SK-N-MC (cell line): Measurements from ENCODE around the gene FAXDC2.

Experiments
- DNase-seq: peaks from one replicate; pipeline ENCODE4 v3.0.0-alpha.2; 2011; ENCODE audit warnings: low read depth, low spot score
- H3K27ac ChIP-seq: fragments of 200-600 bp; sonication (generic); 2 replicates; pipeline ENCODE4 v1.5.1; 2016; ENCODE audit warnings: mixed run types
- H3K36me3 ChIP-seq: fragments of 200-600 bp; sonication (generic); 2 replicates; pipeline ENCODE4 v1.6.1; 2017; ENCODE audit warnings: antibody characterized with exemption, low read length, mixed read lengths; ENCODE audit not compliant: insufficient read depth
- H3K4me3 ChIP-seq: fragments of 200-600 bp; sonication (generic); 2 replicates; pipeline ENCODE4 v1.5.1; 2016
- H3K9ac ChIP-seq: fragments of 200-600 bp; sonication (generic); 2 replicates; pipeline ENCODE4 v1.8.0; 2017; ENCODE audit warnings: mixed run types, mixed read lengths; ENCODE audit not compliant: insufficient read length
- H3K9me3 ChIP-seq: fragments of 200-600 bp; sonication (generic); 2 replicates; pipeline ENCODE4 v1.6.1; 2017; ENCODE audit warnings: low read depth, mild to moderate bottlenecking, antibody characterized with exemption, low read length, moderate library complexity, mixed read lengths
- EZH2 ChIP-seq: fragments of 200-600 bp; sonication (generic); IDR thresholded peaks from one replicate; pipeline ENCODE4 v1.6.1; 2017; ENCODE audit warnings: antibody characterized with exemption
- FOXP2 ChIP-seq: optimal IDR thresholded peaks from 2 replicates; pipeline ENCODE3; 2011; ENCODE audit warnings: mild to moderate bottlenecking, moderate library complexity; ENCODE audit not compliant: insufficient read depth; ENCODE audit errors: extremely low read length, control extremely low read depth
- POLR2AphosphoS5 ChIP-seq: IDR thresholded peaks from 2 replicates; pipeline ENCODE4 v1.6.1; 2012; ENCODE audit warnings: mild to moderate bottlenecking, low read depth, low read length, borderline replicate concordance

FAXDC2 gene

DNA sequence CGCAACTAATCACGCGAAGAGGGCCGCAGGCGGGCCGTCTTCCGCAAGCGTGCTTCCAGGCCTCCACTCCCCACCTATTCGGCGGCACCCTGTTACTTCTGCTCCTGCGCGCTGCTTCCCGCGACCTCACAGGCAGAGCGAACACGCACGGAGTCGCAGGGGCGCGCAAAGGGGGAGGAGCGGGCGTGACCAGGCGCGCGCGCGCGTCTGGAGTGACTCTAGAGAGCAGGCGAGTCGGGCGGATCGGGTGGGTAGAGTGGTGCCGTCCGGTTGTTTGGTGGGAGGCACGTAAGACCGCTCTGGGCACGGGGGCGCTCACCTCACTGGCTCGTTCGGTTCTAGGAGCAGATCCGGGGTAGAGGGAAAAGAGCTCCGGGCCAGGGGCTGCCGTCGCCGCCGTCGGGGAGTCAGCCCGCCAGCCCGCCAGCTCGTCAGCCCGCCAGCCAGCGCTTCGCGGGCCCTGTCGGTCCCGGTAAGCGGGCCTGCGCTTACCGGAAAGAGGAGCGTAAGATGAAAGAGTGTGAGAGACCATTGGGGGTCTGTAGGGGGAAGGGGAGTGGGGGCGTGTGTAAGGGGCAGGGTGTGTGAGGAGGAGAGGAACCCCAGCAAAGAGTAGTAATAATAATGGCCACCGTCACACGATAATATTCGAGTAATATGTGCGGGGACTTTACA lies 8.0 kb upstream of the FAXDC2 start, which contains the start of gene CNOT8:
Gene CNOT8, plus strand, starts transcription at position 331 of the 675 bp plus-strand sequence. CDS start 4,652 bp downstream, outside the sequence.
- H3K36me3 ChIP-seq, result peaks cover 16% of the 10 kb centered on the region

DNA sequence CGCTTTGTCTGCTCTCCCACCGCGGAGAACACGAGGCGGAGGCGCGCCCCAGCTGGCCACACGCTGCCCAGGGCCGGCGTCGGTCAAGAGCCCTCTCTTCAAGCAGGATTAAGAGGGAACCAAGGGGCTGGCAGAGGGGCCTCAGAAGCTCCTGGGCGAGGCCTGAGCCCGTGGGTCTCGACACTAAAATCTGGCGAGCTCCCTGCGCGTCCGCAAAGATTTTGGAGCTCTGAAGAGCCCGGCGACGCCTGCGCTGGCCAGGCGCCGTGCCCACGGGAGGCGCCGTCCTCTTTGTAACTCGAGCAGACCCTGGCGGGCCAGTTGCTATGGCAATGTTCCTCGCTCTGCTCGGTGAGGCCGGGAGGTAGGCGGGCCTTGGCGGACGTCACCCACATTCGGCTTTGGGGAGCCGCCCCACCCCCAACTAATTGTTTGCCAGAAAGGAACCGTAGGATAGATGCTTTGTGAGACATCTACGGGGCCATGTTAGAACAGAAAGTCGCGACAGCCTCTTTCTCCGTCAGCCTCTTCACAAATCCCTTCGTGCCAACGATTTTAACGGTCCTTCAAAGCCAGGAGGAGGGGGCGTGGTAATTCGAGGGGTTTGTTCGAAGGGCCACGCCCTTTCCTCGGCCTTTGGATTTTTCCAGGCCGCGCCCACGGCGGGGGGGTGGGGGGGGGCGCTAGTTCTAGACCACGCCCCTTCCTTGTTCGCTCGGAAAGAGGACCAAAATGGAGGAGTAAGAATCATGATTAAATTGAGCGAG lies 7.3 kb upstream of the FAXDC2 start:
- TF ChIP-seq FOXP2, result peak; percentile 57
- TF ChIP-seq EZH2, result no peak
- TF ChIP-seq POLR2AphosphoS5, result peak; percentile 85
- Histone ChIP-seq H3K36me3 (peaks cover 10% of the 10 kb centered on the region), H3K4me3 (peak overlapping the region; percentile 87), H3K9me3 (no peaks in the 10 kb centered on the region), H3K9ac (peak overlapping the region; percentile 90), H3K27ac (peak overlapping the region; percentile 96)
- no peak for DNase-seq

More for the DNA sequence above, 8.0 kb upstream of the FAXDC2 start, which contains the start of gene CNOT8:
- Histone ChIP-seq H3K9me3 (no peaks in the 10 kb centered on the region), H3K9ac (peak within 1 kb of the TSS; percentile 90), H3K27ac (peak within 1 kb of the TSS; percentile 96), H3K4me3 (peak within 1 kb of the TSS; percentile 87)
- no peak for TF ChIP-seq EZH2
- peak; percentile 91; the same call in 1 of the 2 replicates for TF ChIP-seq POLR2AphosphoS5
- DNase-seq, result peak; percentile 89

DNA sequence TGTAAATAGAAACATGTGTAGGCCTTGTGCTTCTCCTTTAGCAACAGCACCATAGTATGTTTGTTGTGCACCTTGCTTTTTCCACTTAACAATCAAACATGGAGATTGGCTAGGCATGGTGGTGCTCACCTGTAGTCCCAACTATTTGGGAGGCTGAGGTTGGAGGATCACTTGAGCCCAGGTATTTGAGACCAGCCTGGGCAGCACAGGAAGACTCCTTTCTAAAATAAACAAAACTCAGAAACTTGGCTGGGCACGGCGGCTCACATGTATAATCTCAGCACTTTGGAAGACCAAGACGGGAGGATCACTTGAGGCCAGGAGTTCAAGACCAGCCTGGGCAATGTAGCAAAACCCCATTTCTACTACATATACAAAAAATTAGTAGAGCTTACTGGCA lies 948 bp upstream of the FAXDC2 start:
- no peak for DNase-seq
- Histone ChIP-seq H3K4me3 (no peak overlapping the region), H3K9me3 (no peaks in the 10 kb centered on the region), H3K36me3 (no peaks in the 10 kb centered on the region), H3K27ac (no peak overlapping the region), H3K9ac (no peak overlapping the region)
- no peak for TF ChIP-seq FOXP2
- TF ChIP-seq POLR2AphosphoS5, result no peak
- TF ChIP-seq EZH2, result no peak

DNA sequence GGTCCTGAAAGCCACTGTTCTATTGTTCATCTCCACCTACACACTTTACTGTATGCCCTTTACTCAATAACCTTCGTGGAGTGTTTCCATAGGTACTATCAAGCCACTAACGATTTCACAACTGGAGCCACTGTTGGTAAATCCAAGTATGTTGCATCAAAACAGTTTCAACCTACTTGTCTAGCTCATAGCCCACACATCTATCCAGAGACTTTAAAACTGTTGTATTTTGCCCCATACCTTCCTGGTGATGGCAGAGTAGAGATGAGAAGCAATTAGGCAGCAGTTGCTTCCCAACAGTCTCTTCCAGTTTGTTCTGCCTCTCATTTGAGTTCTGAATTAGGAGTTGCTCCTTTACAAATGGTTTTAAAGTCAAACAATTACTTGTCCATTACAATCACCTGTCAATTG lies 607 bp downstream of the FAXDC2 start:
- H3K4me3 ChIP-seq, result no peak overlapping the region
- no peaks in the 10 kb centered on the region for H3K36me3 ChIP-seq
- DNase-seq, result no peak
- H3K9me3 ChIP-seq, result no peaks in the 10 kb centered on the region
- TF ChIP-seq FOXP2 (no peak), POLR2AphosphoS5 (no peak), EZH2 (no peak)
- no peak overlapping the region for H3K9ac ChIP-seq
- no peak overlapping the region for H3K27ac ChIP-seq

DNA sequence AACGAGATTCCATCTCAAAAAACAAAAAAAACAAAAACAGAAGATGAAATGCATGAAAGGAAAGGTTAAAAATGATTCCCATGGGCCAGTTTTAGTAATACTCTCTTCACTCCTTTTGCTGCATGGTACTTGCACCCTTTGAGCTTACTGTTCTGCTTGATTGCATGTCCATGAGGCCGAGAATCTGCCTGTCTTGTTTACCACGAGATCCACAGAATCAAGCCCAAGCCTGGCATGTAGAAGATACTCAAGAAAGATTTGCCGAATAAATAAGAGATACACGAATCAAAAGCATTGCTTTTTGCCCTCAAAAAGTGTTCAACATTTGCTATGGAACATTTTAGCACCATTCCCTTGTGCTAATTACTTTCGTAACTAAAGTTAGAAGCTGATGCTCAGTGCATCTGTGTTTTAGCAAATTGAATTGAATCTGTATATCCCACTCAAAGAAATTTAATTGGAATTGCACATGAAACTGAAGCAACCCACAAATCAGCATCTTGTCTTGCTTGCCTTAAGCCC lies 1.1 kb downstream of the FAXDC2 start:
- Histone ChIP-seq H3K36me3 (no peaks in the 10 kb centered on the region), H3K4me3 (no peak overlapping the region), H3K9ac (no peak overlapping the region), H3K9me3 (no peaks in the 10 kb centered on the region), H3K27ac (no peak overlapping the region)
- TF ChIP-seq EZH2 (no peak), FOXP2 (no peak), POLR2AphosphoS5 (no peak)
- no peak for DNase-seq

DNA sequence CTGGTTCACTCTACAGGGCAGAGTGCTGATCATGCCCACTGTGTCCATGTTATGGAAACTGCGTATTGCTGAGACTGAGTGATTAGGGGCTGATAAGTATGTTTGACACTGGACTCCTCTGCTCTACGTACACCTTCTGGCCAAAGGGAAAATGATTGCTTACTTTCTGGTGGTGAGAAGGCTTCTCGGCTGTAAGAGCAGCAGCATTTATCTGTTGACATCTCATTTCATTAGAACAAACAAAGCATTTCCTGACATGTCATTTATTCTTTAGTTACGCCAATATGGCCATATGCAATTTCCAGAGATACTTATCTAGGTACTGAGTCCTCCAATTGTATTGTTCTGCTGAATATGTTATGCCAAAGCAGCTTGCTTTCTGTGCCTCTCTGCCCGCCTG lies 5.6 kb downstream of the FAXDC2 start:
- no peak for TF ChIP-seq EZH2
- TF ChIP-seq FOXP2, result no peak
- TF ChIP-seq POLR2AphosphoS5, result no peak
- H3K27ac ChIP-seq, result no peak overlapping the region
- no peaks in the 10 kb centered on the region for H3K36me3 ChIP-seq
- no peak overlapping the region for H3K9ac ChIP-seq
- no peak overlapping the region for H3K4me3 ChIP-seq
- H3K9me3 ChIP-seq, result no peaks in the 10 kb centered on the region
- no peak for DNase-seq

DNA sequence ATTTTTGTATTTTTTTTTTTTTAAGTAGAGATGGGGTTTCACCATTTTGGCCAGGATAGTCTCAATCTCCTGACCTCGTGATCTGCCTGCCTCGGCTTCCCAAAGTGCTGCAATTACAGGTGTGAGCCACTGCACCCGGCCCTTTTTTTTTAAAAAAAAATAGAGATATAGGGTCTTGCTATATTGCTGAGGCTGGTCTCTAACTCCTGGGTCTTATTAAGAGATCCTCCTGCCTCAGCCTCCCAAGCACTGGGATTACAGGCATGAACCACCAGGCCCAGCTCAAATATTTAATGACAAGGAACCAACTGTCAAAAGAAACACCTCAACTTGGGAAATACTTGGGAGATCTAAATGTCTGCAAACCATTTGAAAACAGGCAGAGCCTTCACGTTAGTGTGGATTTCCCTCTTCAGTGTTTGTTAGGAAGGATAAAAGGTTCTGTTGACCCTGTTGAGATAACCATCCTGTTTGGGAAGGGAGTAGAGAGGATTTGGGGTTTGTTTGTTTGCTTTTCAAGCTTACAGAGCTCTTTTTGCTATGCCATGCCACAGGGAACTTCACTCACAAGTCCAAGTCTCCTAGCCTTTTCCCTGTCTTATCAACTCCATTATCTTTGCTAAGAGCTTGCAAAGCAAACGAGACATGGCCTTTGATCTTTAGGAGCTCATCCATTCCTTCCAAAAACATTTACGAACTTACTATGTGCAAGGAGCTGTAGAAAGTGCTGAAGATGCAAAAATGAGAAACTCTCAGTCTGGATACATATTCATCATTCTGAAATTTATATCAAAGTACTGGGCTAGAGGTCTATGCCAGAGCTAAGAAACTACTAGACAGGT lies 7.5 kb downstream of the FAXDC2 start:
- no peak for TF ChIP-seq FOXP2
- no peak for TF ChIP-seq EZH2
- no peak for TF ChIP-seq POLR2AphosphoS5
- no peak overlapping the region for H3K4me3 ChIP-seq
- no peak overlapping the region for H3K27ac ChIP-seq
- H3K9ac ChIP-seq, result no peak overlapping the region
- H3K36me3 ChIP-seq, result no peaks in the 10 kb centered on the region
- DNase-seq, result no peak
- no peaks in the 10 kb centered on the region for H3K9me3 ChIP-seq

DNA sequence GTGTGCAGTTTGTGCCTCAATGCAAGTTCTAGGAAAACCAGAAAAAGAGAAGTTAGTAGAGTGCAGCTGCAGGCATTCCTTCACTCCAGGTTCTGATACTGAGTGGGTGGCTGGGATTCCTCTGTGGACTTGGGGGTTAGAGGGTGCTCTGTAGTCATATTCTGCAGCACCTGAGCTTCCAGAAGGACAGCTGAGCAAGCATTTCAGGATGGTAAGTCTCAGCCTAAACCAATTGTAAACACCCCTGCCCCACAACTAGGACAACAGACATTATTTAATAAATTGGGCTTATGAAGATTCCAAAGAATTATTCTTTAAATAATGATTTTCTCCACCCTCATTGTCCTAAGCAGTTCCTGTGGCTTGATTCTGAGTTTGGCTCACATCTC lies 9.1 kb downstream of the FAXDC2 start:
- Histone ChIP-seq H3K9me3 (no peaks in the 10 kb centered on the region), H3K36me3 (no peaks in the 10 kb centered on the region), H3K4me3 (no peak overlapping the region), H3K9ac (no peak overlapping the region), H3K27ac (no peak overlapping the region)
- TF ChIP-seq FOXP2 (no peak), POLR2AphosphoS5 (no peak), EZH2 (no peak)
- DNase-seq, result no peak
